COR-L47 (cell line): ENCODE measurements around the gene CNOT2.
"Not testable (repeated sequence)": the region's sequence is repeated elsewhere in the genome, so short reads cannot be mapped to it uniquely, and the experiment has no call there.

ENCODE experiments used
- DNase-seq: peaks from one replicate; lab custom pipeline; 2025; lab: John Stamatoyannopoulos, UW

CNOT2 gene

DNA sequence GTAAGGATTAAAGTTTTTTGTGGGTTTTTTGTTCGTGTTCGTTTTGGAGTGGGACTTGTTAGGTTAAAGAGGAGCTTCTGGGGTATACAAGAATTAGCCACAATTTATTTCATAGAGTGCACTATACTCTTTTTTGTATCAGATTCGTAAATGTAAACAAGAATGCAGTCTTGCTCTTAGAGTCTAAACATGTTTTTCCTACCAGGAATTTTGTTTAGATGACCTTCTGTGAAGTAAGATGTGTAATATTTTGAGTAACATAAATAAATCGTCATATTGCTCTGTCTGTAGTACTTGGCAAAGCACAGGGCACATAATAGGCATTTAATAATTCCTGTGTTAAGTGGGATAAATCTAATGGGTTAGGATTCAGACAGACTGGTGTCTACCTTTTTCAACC is 9.6 kb downstream of the CNOT2 start:
- no peak for DNase-seq

DNA sequence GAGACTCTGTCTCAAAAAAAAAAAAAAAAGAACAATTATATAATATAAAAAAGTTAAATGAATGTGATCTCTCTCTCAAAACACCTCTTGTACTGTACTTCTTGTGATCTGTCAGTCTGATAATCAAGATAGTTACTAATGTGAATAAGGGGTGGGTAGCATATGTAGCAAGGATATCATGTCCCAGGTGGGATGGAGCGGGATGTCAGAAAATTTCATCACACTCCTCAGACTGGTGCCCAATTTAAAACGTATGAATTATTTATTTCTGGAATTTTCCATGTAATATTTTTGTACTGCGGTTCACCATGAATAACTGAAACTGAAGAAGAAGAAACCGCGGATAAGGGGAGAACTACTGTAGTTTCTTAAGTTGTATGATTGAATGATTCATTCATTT is 11.0 kb downstream of the CNOT2 start:
- no peak for DNase-seq

DNA sequence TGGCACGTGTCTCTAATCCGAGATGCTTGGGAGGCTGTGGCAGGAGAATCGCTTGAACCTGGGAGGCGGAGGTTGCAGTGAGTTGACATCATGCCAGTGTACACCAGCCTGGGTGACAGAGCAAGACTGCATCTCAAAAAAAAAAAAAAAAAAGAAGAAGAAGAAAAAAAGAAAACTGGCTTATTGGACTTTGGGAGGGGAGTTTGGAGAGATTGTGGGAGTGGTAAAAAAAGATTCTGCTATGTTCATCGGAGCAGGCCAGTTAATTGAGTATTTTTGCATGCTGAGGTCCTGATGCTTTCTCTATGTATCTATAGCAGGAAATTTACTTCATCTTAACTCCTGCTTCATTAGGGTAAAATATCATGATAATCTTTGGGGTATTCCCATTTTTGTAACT is 11.6 kb downstream of the CNOT2 start:
- no peak for DNase-seq

DNA sequence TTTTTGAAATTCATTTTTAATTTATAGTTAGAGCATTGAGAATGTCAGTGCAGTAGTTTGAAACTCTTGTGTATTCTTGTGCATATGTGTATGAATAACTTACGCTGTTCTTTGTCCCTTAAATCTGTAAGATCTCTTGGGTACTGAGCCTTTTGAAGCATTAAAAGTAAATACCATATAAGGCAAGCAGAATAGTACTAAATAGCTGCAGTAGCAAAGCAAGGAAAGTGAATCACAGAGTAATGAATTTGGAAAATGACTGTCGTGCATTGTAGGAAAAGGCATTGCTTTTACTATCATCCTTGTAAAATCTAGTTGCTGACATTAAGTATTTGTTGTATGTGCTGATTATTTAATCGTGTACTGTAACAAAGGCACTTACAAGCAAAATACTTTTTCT is 12.1 kb downstream of the CNOT2 start:
- DNase-seq, result no peak

DNA sequence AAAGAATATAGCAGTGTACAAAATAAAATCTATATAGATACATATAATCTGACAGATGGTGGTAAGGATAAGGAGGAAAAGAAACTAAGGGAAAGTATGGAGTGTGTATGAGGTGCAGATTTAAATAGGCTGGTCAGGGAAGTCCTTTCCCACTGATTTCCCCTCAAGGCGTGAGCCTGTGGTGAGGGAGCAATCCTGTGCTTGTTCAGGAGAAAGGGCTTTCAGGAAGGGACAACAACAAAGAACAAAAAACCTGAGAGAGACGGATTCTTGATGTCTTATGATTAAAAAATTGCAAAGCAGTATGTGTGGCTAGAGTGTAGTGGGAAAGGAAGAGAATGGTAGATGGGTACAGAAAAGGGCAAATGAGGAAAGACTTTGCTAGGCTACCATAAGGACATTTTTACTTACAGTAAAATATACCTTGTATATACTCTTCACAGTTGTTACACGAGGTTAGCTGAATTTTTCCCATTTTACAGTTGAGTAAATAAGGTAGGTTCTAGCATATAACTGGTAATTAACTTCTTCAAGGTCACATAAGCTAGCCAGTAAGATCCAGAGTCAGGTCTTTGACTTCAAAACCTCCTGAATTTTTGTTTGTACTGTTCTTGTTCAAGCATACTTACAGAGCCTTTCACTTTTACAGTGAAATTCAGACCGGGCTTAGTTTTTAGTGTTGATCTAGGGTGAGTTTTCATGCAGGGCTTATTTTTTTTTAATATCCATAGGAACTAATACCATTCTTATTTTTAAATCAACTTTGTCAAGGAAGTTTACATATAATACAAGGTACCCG is 15.6 kb downstream of the CNOT2 start:
- no peak for DNase-seq

DNA sequence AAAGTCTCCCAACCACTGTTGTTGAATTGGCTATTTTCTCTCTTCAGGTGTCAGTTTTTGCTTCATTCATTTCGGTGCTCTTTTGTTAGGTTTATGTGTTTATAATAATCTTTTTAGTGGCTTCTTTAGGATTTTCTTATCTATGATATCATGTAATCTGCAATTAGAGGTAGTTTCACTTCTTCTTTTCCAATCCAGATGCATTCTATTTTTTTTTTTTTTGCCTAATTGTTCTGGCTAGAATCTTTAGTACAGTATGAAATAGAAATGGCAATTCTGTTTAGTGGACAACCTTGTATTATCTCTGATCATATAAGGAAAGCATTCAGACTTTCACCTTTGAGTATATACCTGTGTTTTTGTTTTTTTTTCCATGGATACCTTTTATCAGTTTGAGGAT is 17.4 kb downstream of the CNOT2 start:
- no peak for DNase-seq

DNA sequence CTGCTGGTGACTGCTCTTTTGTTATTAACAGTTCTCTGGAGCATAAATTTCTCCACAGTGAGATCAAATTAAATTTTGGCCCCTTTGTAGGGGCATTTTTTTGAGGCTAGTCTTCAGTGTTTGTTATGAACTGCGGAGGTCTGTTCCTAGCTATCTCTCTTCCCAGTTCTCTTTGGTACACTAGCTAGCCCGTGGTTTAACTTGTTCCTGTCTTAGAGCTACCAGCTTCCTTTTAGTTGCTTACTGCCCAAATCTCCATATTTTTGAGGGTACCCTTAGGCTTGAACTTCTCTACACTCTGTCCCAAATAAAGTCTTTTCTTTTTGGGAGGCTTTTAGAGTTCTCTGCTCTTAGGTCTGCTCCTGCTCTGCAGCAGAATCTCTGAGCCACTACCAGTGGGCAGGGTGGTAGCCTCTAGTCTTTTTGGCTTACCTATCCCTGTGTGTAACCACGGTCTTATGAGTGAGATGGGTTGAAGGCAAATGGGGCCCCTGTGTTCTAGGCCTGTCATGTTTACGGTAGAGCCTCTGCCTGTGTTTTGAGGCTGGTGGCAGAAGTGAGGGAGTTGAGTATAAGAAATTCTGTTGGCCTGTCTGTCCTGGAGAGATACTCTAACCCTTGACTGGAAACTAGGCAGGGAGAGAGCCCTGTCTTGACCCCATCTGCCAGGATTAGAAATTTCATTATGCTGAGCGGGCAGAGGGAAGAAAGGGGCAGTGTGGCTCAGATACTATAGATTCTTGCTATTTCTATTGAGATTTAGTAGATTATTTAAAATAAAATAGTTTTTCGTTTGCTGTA is 21.0 kb downstream of the CNOT2 start:
- no peak for DNase-seq

DNA sequence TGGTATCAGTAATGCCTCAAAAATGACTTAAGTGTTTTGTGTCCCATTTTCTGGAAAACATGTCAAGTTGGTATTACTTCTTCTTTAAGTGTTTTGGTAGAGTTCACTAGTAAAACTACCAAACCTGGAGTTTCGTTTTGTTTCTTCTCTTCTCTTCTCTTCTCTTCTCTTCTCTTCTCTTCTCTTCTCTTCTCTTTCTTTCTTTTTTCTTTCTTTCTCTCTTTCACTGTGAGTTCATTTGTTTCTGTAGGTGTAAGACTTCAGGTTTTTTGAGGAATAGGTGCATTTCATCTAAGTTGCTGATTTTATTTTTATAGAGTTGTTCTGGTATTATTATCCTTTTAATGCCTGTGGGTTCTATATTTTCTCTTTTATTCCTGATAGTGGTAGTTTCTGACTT is 21.9 kb downstream of the CNOT2 start:
- no peak for DNase-seq

DNA sequence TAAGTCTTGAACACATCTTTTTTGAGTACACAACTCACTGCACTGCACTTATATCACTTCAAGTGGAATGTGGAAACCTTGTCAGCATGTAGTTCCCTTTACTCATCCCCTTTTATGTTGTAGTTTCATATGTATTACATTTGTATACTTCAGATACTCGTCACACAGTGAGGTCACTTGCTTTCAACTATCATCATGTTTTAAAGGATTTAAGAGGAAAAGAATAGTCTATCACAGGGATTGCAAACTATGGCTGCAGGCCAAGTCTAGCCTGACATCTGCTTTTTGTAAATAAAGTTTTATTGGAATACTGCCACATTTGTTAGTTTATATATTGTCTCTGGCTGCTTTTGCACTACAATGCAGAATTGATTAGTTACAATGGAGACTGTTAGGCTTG is 24.3 kb downstream of the CNOT2 start:
- DNase-seq, result no peak

DNA sequence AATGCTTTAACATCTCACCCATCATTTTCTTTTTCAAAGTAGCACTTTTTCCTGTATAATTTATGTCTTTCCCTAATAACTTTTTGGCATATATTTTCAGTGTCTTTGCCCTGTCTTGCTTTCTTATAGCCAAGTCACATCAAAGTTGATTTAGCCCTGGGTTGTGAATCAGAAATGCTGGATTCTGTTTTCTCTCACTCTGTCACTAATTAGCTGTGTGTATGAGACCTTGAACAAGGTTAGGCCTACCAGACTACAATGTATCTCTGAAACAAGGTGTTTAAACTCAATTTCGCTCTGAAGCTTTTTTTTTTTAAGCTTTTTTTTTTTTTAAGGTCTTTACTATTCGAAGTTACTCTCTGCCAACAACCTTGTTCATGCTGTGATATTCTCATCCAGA is 25.7 kb downstream of the CNOT2 start:
- DNase-seq, result no peak

DNA sequence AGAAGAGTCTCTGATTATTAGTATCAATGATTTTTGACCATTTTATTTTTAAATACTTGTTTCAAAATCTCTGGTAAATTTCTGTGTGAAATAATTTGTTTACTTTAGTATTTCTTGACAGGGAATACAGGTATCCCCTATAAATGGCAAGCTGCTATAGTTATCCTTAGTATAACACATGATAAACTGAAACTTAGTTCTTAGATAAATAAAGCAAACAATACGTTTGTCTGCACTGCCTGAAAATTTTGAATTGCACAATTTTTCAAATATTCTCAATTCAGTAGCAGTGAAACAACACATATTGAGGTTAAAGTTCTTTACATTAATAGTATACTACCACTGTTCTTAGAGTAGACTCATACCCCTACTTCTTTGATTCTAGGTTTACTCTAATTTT is 26.9 kb downstream of the CNOT2 start:
- no peak for DNase-seq

DNA sequence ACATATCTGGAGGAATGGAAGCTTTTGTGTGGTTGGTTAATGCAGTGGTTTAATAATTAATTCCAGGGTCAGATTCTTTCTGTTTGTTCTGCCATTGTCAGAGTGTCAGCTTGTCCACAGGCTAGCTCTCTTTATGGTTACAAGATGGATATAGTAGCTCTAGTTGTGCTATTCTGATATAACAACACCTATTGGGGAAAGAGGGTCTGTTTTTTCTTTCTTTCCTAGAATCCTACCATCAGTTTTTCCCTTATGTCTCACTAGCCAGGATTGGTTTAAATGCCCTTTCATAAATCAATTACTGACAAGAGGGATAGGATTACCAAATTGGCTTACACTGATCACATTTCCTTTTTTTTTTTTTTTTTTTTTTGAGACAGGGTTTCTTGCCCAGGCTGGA is 27.8 kb downstream of the CNOT2 start:
- no peak for DNase-seq

DNA sequence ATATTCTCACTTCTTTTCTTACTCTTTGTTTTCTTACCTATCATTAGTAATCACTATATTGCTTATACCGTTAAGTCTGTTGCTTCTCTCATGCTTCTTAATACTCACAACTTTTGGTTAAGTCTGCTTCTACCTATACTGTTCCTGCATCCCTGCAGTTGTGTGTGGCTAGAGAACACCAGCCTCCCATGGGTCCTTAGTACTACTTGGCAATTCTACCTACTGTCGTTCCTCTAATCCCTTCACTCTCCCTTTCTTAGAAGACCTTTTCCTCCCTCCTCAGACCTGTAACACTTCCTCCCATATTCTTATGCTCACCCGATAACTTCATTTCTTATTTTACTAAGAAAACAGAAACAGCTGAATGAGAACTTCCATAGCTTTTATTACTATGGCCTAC is 29.3 kb downstream of the CNOT2 start:
- no peak for DNase-seq

DNA sequence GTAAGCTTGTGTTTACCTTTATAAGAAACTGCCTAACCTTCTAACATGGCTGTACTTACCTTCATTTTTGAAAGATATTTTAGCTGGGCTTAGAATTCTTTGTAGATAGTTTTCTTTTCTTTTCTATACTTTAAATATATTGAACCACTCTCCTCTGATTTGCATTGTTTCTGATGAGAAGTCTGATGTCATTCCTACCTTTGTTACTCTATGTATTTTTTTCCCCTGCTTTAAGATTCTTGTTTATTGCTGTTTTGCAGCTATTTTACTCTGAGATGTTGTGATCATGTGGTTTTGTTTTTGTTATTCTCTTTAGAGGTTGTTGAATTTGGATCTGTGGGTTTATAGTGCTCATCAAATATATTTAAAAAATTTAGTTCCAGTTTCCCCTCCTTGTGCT is 31.8 kb downstream of the CNOT2 start:
- DNase-seq, result no peak

DNA sequence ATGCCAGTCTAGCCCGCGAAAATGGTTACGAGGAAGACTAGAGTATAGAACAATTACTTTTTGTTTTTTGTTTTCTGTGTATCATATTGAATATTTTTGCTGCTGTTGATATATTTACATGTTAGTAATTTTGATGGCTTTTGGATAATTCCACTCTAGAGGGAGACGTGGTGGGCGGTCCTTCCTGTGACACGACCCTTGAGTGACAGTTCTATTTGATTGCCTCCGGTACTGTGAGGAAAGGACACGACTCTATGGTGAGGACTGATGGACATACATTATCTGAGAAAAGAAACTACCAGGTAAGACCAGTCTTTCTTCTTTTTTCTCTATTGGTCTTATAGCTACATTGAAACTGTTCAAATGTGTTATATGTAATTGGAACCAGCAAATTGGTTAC is 34.7 kb downstream of the CNOT2 start:
- DNase-seq, result no peak

DNA sequence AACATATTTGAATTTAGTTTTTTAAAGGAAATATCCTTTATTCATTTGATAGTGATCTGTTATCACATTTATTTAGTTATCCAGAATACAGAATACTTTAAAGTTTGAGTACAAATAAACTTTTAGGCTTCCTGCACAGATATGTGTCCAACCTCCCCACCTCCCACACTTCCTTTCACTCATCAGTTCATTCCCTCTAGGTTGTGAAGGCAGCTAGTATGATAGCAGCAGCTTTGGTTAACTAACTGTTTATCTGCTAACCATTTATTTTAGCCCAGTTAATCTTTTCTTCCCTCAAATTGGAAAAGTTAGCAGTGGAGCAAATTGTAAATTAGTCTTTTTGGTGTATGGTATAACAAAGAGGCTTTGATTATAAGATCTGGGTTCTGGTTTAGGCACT is 35.7 kb downstream of the CNOT2 start:
- no peak for DNase-seq

DNA sequence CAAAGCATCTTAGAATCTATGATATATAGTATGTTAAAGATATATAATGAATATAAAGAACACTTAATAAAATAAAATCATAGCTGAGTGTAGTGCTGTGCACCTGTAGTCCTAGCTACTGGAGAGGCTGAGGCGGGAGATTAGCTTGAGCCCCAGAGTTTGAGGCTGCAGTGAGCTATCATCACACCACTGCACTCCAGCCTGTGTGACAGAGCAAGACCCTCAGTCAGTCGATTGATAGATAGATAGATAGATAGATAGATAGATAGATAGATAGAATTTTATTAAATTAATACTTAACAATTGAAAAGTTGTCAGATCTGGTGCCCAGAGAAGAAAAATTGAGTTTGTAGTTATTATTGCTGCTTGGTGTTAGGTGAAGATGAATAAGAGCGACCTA is 40.0 kb downstream of the CNOT2 start:
- no peak for DNase-seq

DNA sequence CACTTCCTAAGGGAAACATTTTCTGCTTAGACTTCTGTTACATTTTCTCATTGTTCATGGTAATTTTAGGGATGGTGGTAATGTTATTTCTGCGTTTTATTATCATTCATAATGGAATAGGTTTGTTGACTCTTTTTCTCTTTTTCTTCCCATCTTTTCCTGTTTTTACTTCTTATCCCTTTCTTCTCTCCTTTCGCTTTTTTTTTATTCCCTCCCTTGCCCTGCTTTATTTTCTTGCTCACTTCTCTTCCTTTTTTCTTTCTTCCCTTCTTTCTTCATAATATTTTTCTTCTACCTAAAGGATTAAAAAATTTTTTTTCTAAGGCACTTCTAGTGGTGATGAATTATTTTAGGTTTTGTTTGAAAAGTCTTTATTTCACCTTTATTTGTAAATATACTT is 45.6 kb downstream of the CNOT2 start:
- no peak for DNase-seq

DNA sequence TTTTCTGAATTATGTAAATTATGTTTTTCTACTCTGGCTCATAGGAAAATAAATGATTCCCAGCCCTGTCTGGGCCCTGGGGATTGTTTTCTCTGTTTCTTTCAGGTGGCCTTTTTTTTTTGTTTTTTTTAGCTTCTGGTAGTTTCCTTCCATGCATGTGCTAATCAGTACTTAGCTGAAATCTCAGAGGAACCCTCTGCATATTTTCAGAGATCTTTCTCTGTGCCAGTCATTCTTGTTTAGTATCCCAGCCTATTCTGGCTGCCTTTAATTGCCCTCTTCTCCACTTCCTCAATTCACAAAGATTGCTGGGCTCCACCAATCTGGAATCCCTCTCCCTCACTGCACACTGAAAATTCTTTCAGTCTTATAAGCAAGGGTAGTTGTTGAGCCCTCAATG is 46.9 kb downstream of the CNOT2 start:
- DNase-seq, result no peak

DNA sequence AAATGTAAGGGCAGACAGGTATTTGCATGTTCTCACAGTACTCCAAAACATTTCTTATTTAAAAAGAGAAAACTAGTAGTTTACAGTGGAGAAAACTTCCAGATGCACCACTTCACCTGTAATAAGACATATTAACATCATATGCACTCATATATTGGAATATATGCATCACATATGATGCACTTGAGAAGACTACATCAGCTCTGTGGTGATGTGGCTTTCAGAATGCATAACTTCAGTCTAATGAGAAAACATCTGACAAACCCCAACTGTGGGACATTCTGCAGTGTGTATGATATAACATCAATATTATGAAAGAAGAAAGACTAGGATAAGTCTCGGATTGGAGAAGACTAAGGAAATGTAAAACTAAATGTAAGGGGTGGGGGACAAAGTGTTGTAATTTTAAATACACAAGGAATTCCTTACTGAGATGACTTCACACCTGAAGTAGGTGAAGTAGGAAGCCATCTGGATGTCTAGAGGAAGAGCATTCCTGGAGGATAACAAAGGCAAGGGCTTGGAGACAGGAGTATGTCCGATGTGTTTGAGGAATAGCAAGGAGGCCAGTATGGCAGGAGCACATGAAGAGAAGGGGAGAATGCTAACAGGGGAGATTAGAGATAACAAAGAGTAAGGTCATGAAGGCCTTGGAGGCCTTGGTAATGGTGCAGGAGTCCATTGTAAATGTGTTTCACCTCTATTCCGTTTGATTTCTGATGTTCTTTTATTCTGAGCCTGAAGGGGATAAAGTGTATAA is 49.0 kb downstream of the CNOT2 start:
- DNase-seq, result no peak

DNA sequence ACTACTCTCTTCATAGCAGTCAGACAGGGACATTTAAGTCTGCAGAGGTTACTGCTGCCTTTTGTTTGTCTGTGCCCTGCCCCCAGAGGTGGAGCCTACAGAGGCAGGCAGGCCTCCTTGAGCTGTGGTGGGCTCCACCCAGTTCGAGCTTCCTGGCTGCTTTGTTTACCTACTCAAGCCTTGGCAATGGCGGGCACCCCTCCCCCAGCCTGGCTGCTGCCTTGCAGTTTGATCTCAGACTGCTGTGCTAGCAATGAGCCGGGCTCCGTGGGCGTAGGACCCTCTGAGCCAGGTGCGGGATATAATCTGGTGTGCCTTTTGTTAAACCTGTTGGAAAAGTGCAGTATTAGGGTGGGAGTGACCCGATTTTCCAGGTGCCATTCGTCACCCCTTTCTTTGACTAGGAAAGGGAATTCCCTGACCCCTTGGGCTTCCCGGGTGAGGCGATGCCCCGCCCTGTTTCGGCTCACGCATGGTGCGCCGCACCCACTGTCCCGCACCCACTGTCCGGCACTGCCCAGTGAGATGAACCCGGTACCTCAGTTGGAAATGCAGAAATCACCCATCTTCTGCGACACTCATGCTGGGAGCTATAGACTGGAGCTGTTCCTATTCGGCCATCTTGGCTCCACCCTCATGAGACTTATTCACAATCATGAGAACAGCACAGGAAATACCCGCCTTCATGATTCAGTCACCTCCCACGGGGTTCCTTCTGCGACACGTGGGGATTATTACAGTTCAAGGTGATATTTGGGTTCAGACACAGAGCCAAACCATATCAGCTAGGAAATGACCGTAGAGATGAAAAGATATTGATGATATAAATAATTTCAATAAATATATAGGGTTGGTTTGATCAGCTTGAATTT is 61.7 kb downstream of the CNOT2 start:
- DNase-seq, result not testable (repeated sequence)

DNA sequence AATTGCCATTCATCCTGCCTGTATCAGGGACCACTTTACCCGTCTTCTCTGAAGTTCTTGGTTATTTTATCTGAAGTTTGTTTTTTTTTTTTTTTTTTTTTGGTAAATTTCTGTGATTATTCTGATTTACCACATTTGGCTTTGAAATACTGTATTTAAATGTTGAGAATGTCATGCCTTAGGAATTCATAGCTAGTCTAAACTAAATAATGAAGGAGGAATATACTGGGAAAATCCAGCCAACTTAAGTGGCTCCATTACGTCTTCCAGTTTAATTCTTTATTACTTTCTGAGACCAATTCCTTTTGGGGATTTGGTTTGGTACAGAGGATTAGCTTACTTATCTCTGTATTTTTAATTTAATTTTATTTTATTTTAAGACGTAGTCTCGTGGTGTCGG is 62.6 kb downstream of the CNOT2 start:
- DNase-seq, result no peak
